Activated CD8-positive, alpha-beta memory T cell treated with anti-CD3 and anti-CD28 coated beads for 4 hours (primary cell): ENCODE measurements around the gene PRPF6.

Experiments used
- DNase-seq, 2 donors: peaks; one replicate each; pipeline ENCODE4 v3.0.0-alpha.2; 2020; ENCODE audit warnings: low read depth in 2 of 2

The PRPF6 gene

GRCh38 chr20:63980806-63981728 lies at the start of gene PRPF6:
Gene PRPF6 (plus strand): TSS chr20:63981132. CDS start chr20:63981246, 114 bp downstream.
- DNase-seq = peak; percentile 89 to 91

GRCh38 chr20:63931735-63932134 lies 49.2 kb upstream of the PRPF6 start:
- no peak for DNase-seq

GRCh38 chr20:63932606-63933160 lies 48.2 kb upstream of the PRPF6 start:
- no peak for DNase-seq

- no peak for DNase-seq
Measured at GRCh38 chr20:63933646-63934045, 47.3 kb upstream of the PRPF6 start.

GRCh38 chr20:63934271-63935068 lies 46.5 kb upstream of the PRPF6 start:
- no peak for DNase-seq

GRCh38 chr20:63935447-63935846 lies 45.5 kb upstream of the PRPF6 start:
- no peak for DNase-seq

- no peak for DNase-seq
Measured at GRCh38 chr20:63937596-63937995, 43.3 kb upstream of the PRPF6 start.

- DNase-seq = no peak
Measured at GRCh38 chr20:63939061-63939935, 41.6 kb upstream of the PRPF6 start.

GRCh38 chr20:63940071-63940471 lies 40.9 kb upstream of the PRPF6 start:
- DNase-seq = no peak

- DNase-seq = no peak
Measured at GRCh38 chr20:63940472-63941266, 40.3 kb upstream of the PRPF6 start.

- no peak for DNase-seq
Measured at GRCh38 chr20:63941282-63942081, 39.5 kb upstream of the PRPF6 start.

GRCh38 chr20:63942250-63942951 lies 38.5 kb upstream of the PRPF6 start:
- DNase-seq = no peak

GRCh38 chr20:63942969-63943807 lies 37.7 kb upstream of the PRPF6 start:
- no peak for DNase-seq

GRCh38 chr20:63943808-63944077 lies 37.2 kb upstream of the PRPF6 start:
- no peak for DNase-seq

- DNase-seq = no peak
Measured at GRCh38 chr20:63944078-63944941, 36.6 kb upstream of the PRPF6 start.

GRCh38 chr20:63945031-63945658 lies 35.8 kb upstream of the PRPF6 start:
- DNase-seq = no peak
